HUES48 (cell line): ENCODE data around the gene ZNF417.
"Not testable (repeated sequence)": the region's sequence is repeated elsewhere in the genome, so short reads cannot be mapped to it uniquely, and the experiment has no call there.

Experiments
- H3K27ac ChIP-seq: one replicate; pipeline ENCODE4 v1.7.0; 2013; ENCODE audit warnings: low read depth, low read length, inconsistent platforms
- H3K27me3 ChIP-seq: 2 replicates; pipeline ENCODE4 v1.6.1; 2013; ENCODE audit warnings: mild to moderate bottlenecking, low read length; ENCODE audit not compliant: control insufficient read depth, insufficient read depth
- H3K36me3 ChIP-seq: 2 replicates; pipeline ENCODE4 v1.6.1; 2013; ENCODE audit warnings: low read length; ENCODE audit not compliant: control insufficient read depth, insufficient read depth
- H3K4me1 ChIP-seq: 2 replicates; pipeline ENCODE4 v1.6.1; 2013; ENCODE audit warnings: mild to moderate bottlenecking, low read length; ENCODE audit not compliant: control insufficient read depth, insufficient read depth
- H3K4me3 ChIP-seq: 2 replicates; pipeline ENCODE4 v1.5.1; 2013; ENCODE audit warnings: mild to moderate bottlenecking, low read depth, low read length
- H3K9ac ChIP-seq: 2 replicates; pipeline ENCODE4 v1.6.1; 2013; ENCODE audit warnings: mild to moderate bottlenecking, low read depth, low read length, moderate library complexity
- H3K9me3 ChIP-seq: 2 replicates; pipeline ENCODE4 v1.6.1; 2013; ENCODE audit warnings: low read length; ENCODE audit not compliant: control insufficient read depth, insufficient read depth

Gene ZNF417

GRCh38 chr19:57916168-57916995 lies at the start of gene ZNF417:
ZNF417 (minus strand) TSS chr19:57916592; CDS start chr19:57916411, 181 bp downstream.
- H3K9ac ChIP-seq, result peak within 1 kb of the TSS; percentile 90
- peak within 1 kb of the TSS; percentile 97 for H3K4me3 ChIP-seq
- H3K9me3 ChIP-seq, H3K4me1 ChIP-seq, H3K27me3 ChIP-seq: not testable (repeated sequence)
- peaks cover 51% of the 10 kb centered on the region for H3K36me3 ChIP-seq
- H3K27ac ChIP-seq, result peak within 1 kb of the TSS; percentile 75

GRCh38 chr19:57964761-57965160 lies 48.4 kb upstream of the ZNF417 start:
- no peak overlapping the region for H3K27ac ChIP-seq
- H3K9me3 ChIP-seq, result peaks cover 53% of the 10 kb centered on the region
- no peaks in the 10 kb centered on the region for H3K4me1 ChIP-seq
- no peaks in the 10 kb centered on the region for H3K27me3 ChIP-seq
- H3K9ac ChIP-seq, result no peak overlapping the region
- H3K4me3 ChIP-seq, result no peak overlapping the region; the same call in 1 of the 2 replicates
- H3K36me3 ChIP-seq, result no peaks in the 10 kb centered on the region

- no peak overlapping the region for H3K9ac ChIP-seq
- no peaks in the 10 kb centered on the region for H3K27me3 ChIP-seq
- peaks cover 51% of the 10 kb centered on the region for H3K9me3 ChIP-seq
- H3K27ac ChIP-seq, result no peak overlapping the region
- no peak overlapping the region for H3K4me3 ChIP-seq
- H3K4me1 ChIP-seq, result no peaks in the 10 kb centered on the region
- no peaks in the 10 kb centered on the region for H3K36me3 ChIP-seq
Measured at GRCh38 chr19:57961785-57962184, 45.4 kb upstream of the ZNF417 start.

- Histone ChIP-seq H3K27me3 (no peaks in the 10 kb centered on the region), H3K4me3 (no peak overlapping the region), H3K9me3 (peaks cover 56% of the 10 kb centered on the region), H3K36me3 (no peaks in the 10 kb centered on the region), H3K4me1 (no peaks in the 10 kb centered on the region), H3K9ac (no peak overlapping the region), H3K27ac (no peak overlapping the region)
Measured at GRCh38 chr19:57954996-57955395, 38.6 kb upstream of the ZNF417 start.

- Histone ChIP-seq H3K9ac (no peak overlapping the region), H3K4me3 (no peak overlapping the region), H3K9me3 (peaks cover 34% of the 10 kb centered on the region), H3K4me1 (no peaks in the 10 kb centered on the region), H3K36me3 (no peaks in the 10 kb centered on the region), H3K27ac (no peak overlapping the region), H3K27me3 (no peaks in the 10 kb centered on the region)
Measured at GRCh38 chr19:57949702-57950101, 33.3 kb upstream of the ZNF417 start.

GRCh38 chr19:57949296-57949695 lies 32.9 kb upstream of the ZNF417 start:
- no peaks in the 10 kb centered on the region for H3K4me1 ChIP-seq
- H3K27ac ChIP-seq, result no peak overlapping the region
- peaks cover 31% of the 10 kb centered on the region for H3K9me3 ChIP-seq
- no peak overlapping the region for H3K4me3 ChIP-seq
- no peaks in the 10 kb centered on the region for H3K27me3 ChIP-seq
- no peak overlapping the region for H3K9ac ChIP-seq
- H3K36me3 ChIP-seq, result peaks cover 2% of the 10 kb centered on the region; the same call in 1 of the 2 replicates

GRCh38 chr19:57947419-57948134 lies 31.2 kb upstream of the ZNF417 start, which contains the start of gene ZNF256:
ZNF256 (minus strand) TSS chr19:57947706; CDS start chr19:57947474, 232 bp downstream.
- Histone ChIP-seq H3K9ac (peak within 1 kb of the TSS; percentile 90), H3K36me3 (peaks cover 19% of the 10 kb centered on the region), H3K4me1 (no peaks in the 10 kb centered on the region), H3K4me3 (peak within 1 kb of the TSS; percentile 98), H3K27ac (peak within 1 kb of the TSS; percentile 81), H3K27me3 (no peaks in the 10 kb centered on the region), H3K9me3 (peaks cover 36% of the 10 kb centered on the region)

GRCh38 chr19:57947088-57947418 lies 30.7 kb upstream of the ZNF417 start:
- H3K36me3 ChIP-seq, result peaks cover 24% of the 10 kb centered on the region
- peaks cover 37% of the 10 kb centered on the region for H3K9me3 ChIP-seq
- H3K4me3 ChIP-seq, result peak overlapping the region; percentile 98
- no peaks in the 10 kb centered on the region for H3K4me1 ChIP-seq
- H3K27ac ChIP-seq, result peak overlapping the region; percentile 81
- no peaks in the 10 kb centered on the region for H3K27me3 ChIP-seq
- H3K9ac ChIP-seq, result peak overlapping the region; percentile 90

GRCh38 chr19:57946316-57946715 lies 29.9 kb upstream of the ZNF417 start:
- H3K36me3 ChIP-seq, result peaks cover 32% of the 10 kb centered on the region
- peaks cover 33% of the 10 kb centered on the region for H3K9me3 ChIP-seq
- H3K27me3 ChIP-seq, result no peaks in the 10 kb centered on the region
- H3K4me1 ChIP-seq, result no peaks in the 10 kb centered on the region
- H3K9ac ChIP-seq, result peak overlapping the region; percentile 90; the same call in 1 of the 2 replicates
- H3K4me3 ChIP-seq, result peak overlapping the region; percentile 98
- no peak overlapping the region for H3K27ac ChIP-seq

- Histone ChIP-seq H3K27ac (no peak overlapping the region), H3K27me3 (no peaks in the 10 kb centered on the region), H3K4me1 (no peaks in the 10 kb centered on the region), H3K4me3 (no peak overlapping the region), H3K36me3 (peaks cover 43% of the 10 kb centered on the region), H3K9me3 (peaks cover 25% of the 10 kb centered on the region), H3K9ac (no peak overlapping the region)
Measured at GRCh38 chr19:57941593-57941992, 25.2 kb upstream of the ZNF417 start.

- no peaks in the 10 kb centered on the region for H3K27me3 ChIP-seq
- H3K9ac ChIP-seq, result no peak overlapping the region
- no peaks in the 10 kb centered on the region; the same call in none of the 2 replicates for H3K4me1 ChIP-seq
- H3K4me3 ChIP-seq, result peak overlapping the region; percentile 94
- no peak overlapping the region for H3K27ac ChIP-seq
- H3K36me3 ChIP-seq, result peaks cover 34% of the 10 kb centered on the region
- peaks cover 15% of the 10 kb centered on the region for H3K9me3 ChIP-seq
Measured at GRCh38 chr19:57935731-57936130, 19.3 kb upstream of the ZNF417 start.
